SKM-1 treated with dmso at 0.1 percent for 144 hours (cell line): ENCODE measurements around the gene CYP11A1.
A peak's percentile ranks its signal among the peaks of the same experiment; 100 is the strongest.
"Not testable (repeated sequence)": the region's sequence is repeated elsewhere in the genome, so short reads cannot be mapped to it uniquely, and the experiment has no call there.

ENCODE experiments used
- DNase-seq: peaks from one replicate; lab custom pipeline; 2025; ENCODE audit not compliant: unreplicated experiment; lab: John Stamatoyannopoulos, UW

Gene CYP11A1

GRCh38 chr15:74376226-74376625 is 8.8 kb upstream of the CYP11A1 start:
- DNase-seq, result no peak

DNA sequence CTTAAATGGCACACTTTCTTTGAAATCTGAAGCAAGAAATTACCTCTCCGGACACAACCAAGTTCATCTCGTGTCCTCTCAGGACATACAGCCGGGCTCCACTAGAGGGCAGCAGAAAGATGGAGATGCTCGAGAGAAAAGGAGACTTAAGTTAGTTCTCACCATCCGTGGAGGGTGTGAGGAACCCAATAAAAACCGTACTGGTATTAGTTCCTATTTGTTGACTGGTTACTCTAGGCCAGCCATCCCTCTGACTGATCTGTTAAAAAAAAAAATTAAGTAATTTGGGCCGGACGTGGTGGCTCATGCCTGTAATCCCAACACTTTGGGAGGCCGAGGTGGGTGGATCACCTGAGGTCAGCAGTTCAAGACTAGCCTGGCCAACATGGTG is 7.9 kb upstream of the CYP11A1 start:
- peak; percentile 80 for DNase-seq

- DNase-seq, result no peak
These were observed 7.3 kb upstream of the CYP11A1 start for GRCh38 chr15:74374648-74375302.

DNA sequence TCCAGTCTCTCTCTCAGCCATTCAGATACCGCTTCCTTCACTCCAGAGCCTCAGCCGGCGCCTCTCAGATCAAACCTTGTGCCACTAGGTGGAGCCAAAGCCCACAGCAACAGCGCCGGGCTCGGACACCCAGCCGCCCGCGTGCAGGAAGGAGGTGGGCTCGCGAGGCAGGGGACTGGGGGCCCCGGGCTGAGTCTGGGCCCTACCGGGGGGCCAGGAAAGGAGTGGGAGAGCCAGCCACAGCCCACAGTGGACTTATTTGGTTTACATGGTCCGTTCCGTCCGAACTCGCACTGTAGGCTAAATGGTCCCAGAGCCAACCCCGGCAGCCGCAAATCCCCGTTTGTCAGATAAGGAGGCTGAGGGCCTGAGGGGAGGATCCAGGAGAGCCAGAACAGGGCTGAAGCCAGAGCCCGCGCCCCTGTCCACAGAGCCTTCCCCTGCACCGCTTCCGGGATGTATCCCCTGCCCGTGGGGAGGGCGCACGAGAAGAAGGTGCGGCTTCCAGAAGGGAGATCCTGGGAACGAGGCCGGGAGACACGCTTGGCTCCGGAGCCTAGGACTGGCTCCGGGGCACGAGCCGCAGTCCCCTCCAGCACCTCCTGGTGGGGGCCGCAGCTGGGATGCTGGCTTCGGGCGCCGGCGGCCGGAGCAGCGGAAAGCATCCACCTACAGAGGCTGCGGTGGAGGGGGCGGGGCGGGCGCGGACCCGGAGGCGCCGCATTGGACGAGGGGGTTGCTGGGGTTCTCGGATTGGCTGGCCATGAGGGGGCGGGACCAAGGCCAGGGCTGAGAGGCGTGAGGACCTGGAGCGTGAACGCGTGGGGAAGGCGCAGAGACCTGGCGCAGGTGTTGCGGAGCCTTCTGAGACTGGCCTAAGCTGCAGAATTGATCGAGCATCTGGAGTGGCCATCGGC is 6.5 kb upstream of the CYP11A1 start:
- DNase-seq, result peak; percentile 88

DNA sequence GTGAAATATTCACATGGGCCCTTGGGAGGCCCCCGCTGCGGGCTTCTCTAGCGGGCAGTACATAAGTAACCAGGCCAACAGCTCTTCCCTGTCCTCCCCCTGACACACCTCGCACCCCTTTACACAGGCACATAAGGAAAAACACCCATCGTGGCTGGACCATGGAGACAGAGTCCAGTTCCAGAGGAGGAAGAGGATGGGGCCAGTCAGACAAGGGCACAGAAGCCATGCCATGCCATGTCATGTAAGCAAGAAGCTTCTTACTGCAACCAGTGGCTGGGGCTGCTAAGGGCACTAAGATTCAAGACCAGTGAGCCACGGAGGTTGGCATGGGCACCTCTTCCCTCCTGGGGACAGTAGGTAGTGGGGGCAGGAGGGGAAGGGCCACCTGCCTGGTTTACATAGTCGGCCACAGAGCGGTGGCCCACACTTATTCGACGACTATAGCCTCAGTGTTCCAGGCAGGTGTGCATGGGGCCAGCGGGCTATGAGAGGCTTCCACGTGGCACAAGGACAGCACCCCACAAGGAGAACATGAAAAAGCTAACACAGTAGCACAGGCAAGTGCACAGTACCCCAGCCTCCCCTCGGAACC is 5.7 kb upstream of the CYP11A1 start:
- no peak for DNase-seq

DNA sequence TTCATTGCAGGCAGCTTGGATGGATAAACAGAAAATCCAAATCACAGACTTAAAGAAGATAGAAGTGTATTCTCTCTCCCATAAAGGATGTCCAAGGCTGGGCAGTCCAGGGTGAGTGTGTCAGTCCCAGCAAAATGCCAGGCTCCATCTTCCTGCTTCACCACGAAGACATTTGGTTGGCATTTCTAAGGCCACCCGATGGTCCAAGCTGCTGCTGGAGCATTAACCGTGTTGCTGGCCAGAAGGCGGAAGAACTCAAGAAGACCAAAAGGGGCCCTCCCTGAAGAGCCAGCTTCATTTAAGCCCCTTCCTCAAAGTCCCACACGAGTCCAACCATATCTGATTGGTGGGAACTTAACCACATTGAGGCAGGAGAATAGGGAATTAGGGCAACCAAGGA is 3.0 kb upstream of the CYP11A1 start:
- no peak for DNase-seq

- no peak for DNase-seq
These were observed 2.3 kb upstream of the CYP11A1 start for GRCh38 chr15:74369756-74370155.

DNA sequence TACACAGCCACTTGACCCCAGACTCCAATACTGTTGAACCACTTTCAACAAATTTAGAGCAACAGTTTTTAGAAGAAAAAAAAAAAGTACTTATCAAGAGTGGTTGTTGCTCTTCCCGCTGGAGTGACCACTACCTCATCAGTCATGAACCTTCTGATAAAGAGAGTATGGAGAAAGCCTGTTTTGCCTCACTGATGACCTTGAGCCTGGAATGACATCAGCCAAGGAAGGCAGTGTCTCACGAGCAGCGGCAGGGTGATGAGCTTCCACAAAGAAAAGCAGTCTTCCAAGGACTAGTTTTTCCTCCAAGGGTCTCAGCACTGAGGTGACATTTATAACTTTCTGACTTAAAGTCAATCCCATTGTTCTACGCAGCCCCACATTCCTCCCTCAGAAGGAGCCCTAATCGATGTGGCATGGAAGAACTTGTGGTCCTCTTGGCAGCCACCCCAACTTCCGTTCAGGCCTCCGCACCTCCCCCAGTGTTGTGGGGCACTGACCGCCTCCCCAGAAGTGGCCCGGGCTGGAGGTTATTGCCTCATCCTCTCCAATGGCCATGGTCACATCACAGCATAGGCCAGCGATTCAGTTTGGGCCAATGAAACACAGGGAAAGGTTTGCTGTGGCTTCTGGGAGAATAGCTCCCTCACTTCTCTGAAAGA is 1.8 kb upstream of the CYP11A1 start:
- DNase-seq, result peak; percentile 22

DNA sequence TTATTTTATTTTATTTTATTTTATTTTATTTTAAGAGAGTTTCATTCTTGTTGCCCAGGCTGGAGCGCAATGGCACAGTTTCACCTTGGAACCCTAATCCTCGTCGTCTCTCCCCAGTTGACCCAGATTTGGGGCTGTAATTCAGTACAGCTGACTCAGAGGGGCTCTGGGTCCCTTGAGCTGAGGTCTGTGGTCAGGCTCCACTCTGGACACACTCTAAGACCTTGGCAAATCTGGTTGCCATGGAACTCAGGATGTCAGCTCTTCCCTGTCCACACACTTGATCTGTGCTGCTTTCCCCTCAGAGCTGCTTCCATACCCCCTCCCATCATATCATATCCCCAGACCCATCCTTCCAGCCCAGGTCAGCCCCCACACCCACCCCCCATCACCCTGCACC is 675 bp upstream of the CYP11A1 start:
- DNase-seq, result no peak

- DNase-seq, result no peak
These were observed 1.6 kb downstream of the CYP11A1 start for GRCh38 chr15:74365598-74366445.

GRCh38 chr15:74364936-74365597 is 2.4 kb downstream of the CYP11A1 start:
- no peak for DNase-seq

- no peak for DNase-seq
These were observed 5.0 kb downstream of the CYP11A1 start for GRCh38 chr15:74362482-74362881.

DNA sequence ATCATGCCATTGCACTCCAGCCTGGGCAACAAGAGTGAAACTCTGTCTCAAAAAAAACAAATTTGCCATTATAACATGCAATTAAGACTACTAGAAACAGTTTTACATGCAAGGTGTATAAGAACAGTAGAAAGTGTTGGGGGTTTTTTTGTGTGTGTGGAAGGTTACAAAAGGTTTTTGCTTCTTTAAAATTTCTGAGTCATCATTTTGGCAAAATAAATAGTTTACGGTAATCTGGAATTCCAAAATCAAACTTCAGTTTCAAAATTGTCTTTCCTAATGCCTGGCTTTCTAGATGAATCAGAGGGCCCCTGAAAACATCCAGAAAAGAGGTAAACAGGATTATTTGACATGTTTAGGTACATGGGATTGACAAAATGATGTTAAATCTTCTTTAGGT is 6.6 kb downstream of the CYP11A1 start:
- not testable (repeated sequence) for DNase-seq

DNA sequence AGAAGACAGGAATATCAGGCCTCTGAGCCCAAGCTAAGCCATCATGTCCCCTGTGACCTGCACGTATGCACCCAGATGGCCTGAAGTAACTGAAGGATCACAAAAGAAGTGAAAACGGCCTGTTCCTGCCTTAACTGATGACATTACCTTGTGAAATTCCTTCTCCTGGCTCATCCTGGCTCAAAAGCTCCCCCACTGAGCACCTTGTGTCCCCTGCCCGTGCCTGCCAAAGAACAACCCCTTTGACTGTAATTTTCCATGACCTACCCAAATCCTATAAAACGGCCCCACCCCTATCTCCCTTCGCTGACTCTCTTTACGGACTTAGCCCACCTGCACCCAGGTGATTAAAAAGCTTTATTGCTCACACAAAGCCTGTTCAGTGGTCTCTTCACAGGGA is 8.1 kb downstream of the CYP11A1 start:
- not testable (repeated sequence) for DNase-seq

DNA sequence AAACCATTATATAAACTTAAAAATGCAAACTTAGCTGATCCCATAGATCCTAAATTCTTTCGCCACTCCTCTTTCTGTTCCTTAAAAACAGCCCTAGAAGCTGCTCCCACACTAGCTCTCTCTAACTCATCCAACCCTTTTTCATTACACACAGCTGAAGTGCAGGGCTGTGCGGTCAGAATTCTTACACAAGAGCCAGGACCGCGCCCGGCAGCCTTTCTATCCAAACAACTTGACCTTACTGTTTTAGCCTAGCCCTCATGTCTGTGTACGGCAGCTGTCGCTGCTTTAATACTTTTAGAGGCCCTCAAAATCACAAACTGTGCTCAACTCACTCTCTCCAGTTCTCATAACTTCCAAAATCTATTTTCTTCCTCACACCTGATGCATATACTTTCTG is 9.9 kb downstream of the CYP11A1 start:
- peak; percentile 43 for DNase-seq

- DNase-seq, result not testable (repeated sequence)
These were observed 11.4 kb downstream of the CYP11A1 start for GRCh38 chr15:74356050-74356449.

DNA sequence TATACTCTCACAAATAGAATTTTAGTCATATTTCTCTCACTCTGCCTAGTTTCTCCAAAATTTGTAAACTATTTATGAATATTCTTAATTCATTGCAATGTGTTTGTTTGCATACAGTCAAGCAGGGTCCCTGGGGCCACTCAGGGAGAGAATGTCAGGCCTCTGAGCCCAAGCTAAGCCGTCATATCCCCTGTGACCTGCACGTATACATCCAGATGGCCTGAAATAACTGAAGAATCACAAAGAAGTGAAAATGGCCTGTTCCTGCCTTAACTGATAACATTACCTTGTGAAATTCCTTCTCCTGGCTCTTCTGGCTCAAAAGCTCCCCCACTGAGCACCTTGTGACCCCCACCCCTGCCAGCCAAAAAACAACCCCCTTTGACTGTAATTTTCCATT is 13.5 kb downstream of the CYP11A1 start:
- DNase-seq, result not testable (repeated sequence)

GRCh38 chr15:74352393-74352910 is 15.0 kb downstream of the CYP11A1 start:
- DNase-seq, result no peak

DNA sequence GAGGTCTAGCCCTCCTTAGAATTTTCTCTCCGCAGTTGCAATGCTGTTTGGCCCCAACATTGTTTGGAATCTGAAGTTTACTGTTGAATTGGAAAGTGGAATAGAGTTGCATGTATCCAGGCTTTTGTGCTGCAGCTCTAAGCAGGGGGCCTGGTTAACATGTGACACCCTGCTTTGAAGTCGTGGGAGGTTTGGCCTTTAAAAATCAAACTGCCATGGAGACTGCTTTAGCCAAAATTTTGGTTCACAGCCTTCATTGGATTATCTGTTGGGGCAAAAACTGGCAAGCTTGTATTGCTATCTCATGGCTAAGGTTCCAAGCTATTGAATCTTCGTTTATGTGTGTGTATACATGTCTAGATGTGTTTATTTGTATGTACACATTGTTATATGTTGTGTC is 15.8 kb downstream of the CYP11A1 start:
- no peak for DNase-seq
